GM23338 (cell line): Measurements from ENCODE around the gene SIGLEC7.

Experiments
- POLR2AphosphoS5 ChIP-seq: IDR thresholded peaks from 2 replicates; pipeline ENCODE4 v1.6.1; 2016; ENCODE audit warnings: antibody characterized with exemption, low read depth
- ZNF114 ChIP-seq: fragments of 250-450 bp; sonication (Bioruptor Pico); IDR thresholded peaks from 2 replicates; pipeline ENCODE4 v1.5.0; 2020; ENCODE audit warnings: mild to moderate bottlenecking, moderate library complexity
- TF ChIP-seq, protein P1 (sequence below), 2 experiments: fragments of 200-600 bp in 1 of 2; sonication (generic) in 1 of 2; conservative IDR thresholded peaks; 2 replicates each; pipeline versions ENCODE4 v1.5.1 to v1.6.1; 2016 to 2017; ENCODE audit warnings: antibody characterized with exemption in 2 of 2, low read depth in 2 of 2, mild to moderate bottlenecking in 2 of 2, moderate library complexity in 1 of 2

DNA sequence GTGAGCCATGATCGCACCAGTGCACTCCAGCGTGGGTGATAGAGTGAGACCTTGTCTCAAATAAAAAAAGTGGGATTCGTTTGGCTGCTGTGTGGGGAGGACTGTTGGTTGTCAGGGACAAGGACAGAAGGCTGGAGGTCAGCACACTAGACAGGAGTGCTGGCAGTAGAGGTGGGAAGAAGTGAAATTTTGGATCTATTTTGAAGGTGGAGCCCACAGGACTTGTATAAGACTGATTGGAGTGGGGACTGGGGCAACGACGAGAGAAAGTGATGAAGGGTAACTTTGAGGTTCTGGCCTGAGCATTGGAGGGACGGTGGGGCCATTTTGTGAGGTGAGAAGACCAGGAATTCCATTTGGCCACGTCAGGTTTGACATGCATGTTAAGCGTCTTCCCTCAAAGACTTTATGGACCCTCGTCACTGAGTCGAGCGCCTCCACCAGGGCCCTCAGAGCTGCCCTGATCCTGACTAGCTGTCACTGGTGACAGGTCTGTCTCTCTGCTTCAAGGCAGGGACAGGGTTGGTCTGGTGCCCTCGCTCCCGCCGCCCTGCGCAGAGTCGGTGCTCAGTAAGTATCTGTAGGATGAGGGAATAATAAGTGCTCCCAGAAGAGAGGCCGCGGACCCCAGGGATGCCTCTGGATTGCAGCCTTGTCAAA lies 34.6 kb upstream of the SIGLEC7 start:
- TF ChIP-seq, protein P1, sequence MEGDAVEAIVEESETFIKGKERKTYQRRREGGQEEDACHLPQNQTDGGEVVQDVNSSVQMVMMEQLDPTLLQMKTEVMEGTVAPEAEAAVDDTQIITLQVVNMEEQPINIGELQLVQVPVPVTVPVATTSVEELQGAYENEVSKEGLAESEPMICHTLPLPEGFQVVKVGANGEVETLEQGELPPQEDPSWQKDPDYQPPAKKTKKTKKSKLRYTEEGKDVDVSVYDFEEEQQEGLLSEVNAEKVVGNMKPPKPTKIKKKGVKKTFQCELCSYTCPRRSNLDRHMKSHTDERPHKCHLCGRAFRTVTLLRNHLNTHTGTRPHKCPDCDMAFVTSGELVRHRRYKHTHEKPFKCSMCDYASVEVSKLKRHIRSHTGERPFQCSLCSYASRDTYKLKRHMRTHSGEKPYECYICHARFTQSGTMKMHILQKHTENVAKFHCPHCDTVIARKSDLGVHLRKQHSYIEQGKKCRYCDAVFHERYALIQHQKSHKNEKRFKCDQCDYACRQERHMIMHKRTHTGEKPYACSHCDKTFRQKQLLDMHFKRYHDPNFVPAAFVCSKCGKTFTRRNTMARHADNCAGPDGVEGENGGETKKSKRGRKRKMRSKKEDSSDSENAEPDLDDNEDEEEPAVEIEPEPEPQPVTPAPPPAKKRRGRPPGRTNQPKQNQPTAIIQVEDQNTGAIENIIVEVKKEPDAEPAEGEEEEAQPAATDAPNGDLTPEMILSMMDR (conservative IDR thresholded peaks at IDR 0.05; ENCODE audit: low read depth in 2 of 2), result no peak
- TF ChIP-seq POLR2AphosphoS5 (no peak), ZNF114 (no peak)
